EH (cell line): ENCODE measurements around the gene AGAP3.

Source experiments
- DNase-seq: peaks from one replicate; pipeline ENCODE4 v3.0.0-alpha.2; 2015; ENCODE audit warnings: low read depth

AGAP3 gene

GRCh38 chr7:151137076-151137675 is 50.9 kb downstream of the AGAP3 start:
- no peak for DNase-seq

- no peak for DNase-seq
These were observed 51.5 kb downstream of the AGAP3 start for GRCh38 chr7:151137791-151138152.

GRCh38 chr7:151138153-151138851 is 52.0 kb downstream of the AGAP3 start:
- no peak for DNase-seq

GRCh38 chr7:151139071-151139790 is 53.0 kb downstream of the AGAP3 start:
- DNase-seq = no peak

GRCh38 chr7:151139791-151140190 is 53.5 kb downstream of the AGAP3 start:
- DNase-seq = no peak

- no peak for DNase-seq
These were observed 54.6 kb downstream of the AGAP3 start for GRCh38 chr7:151140826-151141225.

- no peak for DNase-seq
These were observed 55.1 kb downstream of the AGAP3 start for GRCh38 chr7:151141311-151141854.

GRCh38 chr7:151141855-151142685 is 55.8 kb downstream of the AGAP3 start:
- no peak for DNase-seq

GRCh38 chr7:151142686-151143040 is 56.4 kb downstream of the AGAP3 start:
- DNase-seq = no peak

GRCh38 chr7:151143261-151144015 is 57.2 kb downstream of the AGAP3 start:
- no peak for DNase-seq

- no peak for DNase-seq
These were observed 58.1 kb downstream of the AGAP3 start for GRCh38 chr7:151144387-151144786.

- no peak for DNase-seq
These were observed 60.5 kb downstream of the AGAP3 start for GRCh38 chr7:151146761-151147160.

- DNase-seq = no peak
These were observed 62.3 kb downstream of the AGAP3 start for GRCh38 chr7:151148319-151149259.

GRCh38 chr7:151150388-151150787 is 64.1 kb downstream of the AGAP3 start:
- no peak for DNase-seq

- DNase-seq = no peak
These were observed 66.6 kb downstream of the AGAP3 start for GRCh38 chr7:151152643-151153513.

GRCh38 chr7:151157645-151158329 is 71.5 kb downstream of the AGAP3 start:
- DNase-seq = no peak

GRCh38 chr7:151161757-151162156 is 75.5 kb downstream of the AGAP3 start:
- DNase-seq = no peak

GRCh38 chr7:151166629-151167196 is 80.4 kb downstream of the AGAP3 start:
- no peak for DNase-seq
